ENCODE measurements around the gene PCDH7.

The PCDH7 gene

GRCh38 chr4:30720021-30720660 lies at the start of gene PCDH7:
Gene PCDH7, plus strand, starts transcription at chr4:30720369. Its CDS starts 1,054 bp downstream, at chr4:30721423.
- no peak for DNase-seq (ENCODE audit: extremely low spot score, insufficient read length, low read depth)

GRCh38 chr4:30671926-30672448 lies 48.2 kb upstream of the PCDH7 start:
- DNase-seq (ENCODE audit: extremely low spot score, insufficient read length, low read depth) (no peak), FAIRE-seq (no peak)

More at GRCh38 chr4:30720021-30720660, at the start of gene PCDH7:
- no peak for FAIRE-seq

DNA sequence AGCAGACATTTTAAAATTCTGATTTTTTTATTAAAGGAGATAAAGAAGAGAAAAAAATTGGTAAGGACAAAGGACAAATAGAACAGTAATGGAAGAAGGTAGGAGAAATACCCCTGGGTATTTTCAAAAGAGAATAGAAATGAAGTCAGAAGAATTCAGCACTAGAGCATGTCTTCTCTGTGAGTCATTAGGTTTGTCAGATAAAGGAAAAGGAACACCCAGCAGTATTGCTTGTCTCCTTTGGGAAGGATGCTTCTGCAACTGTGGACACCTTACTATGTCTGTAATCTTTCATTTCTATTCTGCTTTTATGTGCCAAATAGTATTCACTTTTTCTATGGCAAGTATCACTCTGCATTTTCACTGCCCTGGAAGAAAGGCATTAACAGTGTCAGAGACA lies 24.0 kb upstream of the PCDH7 start:
- FAIRE-seq, result no peak
- no peak for DNase-seq (ENCODE audit: extremely low spot score, insufficient read length, low read depth)

GRCh38 chr4:30714408-30715031 lies 5.6 kb upstream of the PCDH7 start:
- FAIRE-seq (peak; percentile 18), DNase-seq (ENCODE audit: extremely low spot score, insufficient read length, low read depth) (no peak)

- DNase-seq (ENCODE audit: extremely low spot score, insufficient read length, low read depth) (no peak), FAIRE-seq (no peak)
Observed at GRCh38 chr4:30716158-30716557, 4.0 kb upstream of the PCDH7 start.

GRCh38 chr4:30716681-30717207 lies 3.4 kb upstream of the PCDH7 start:
- no peak for FAIRE-seq
- no peak for DNase-seq (ENCODE audit: extremely low spot score, insufficient read length, low read depth)

- FAIRE-seq (no peak), DNase-seq (ENCODE audit: extremely low spot score, insufficient read length, low read depth) (no peak)
Observed at GRCh38 chr4:30717208-30718020, 2.8 kb upstream of the PCDH7 start.

- FAIRE-seq (no peak), DNase-seq (ENCODE audit: extremely low spot score, insufficient read length, low read depth) (no peak)
Observed at GRCh38 chr4:30718021-30718542, 2.1 kb upstream of the PCDH7 start.

- FAIRE-seq (no peak), DNase-seq (ENCODE audit: extremely low spot score, insufficient read length, low read depth) (no peak)
Observed at GRCh38 chr4:30718641-30719453, 1.3 kb upstream of the PCDH7 start.

GRCh38 chr4:30719454-30720020 lies 632 bp upstream of the PCDH7 start:
- no peak for DNase-seq (ENCODE audit: extremely low spot score, insufficient read length, low read depth)

GRCh38 chr4:30720661-30721184 lies 554 bp downstream of the PCDH7 start:
- no peak for FAIRE-seq
- no peak for DNase-seq (ENCODE audit: extremely low spot score, insufficient read length, low read depth)

More at GRCh38 chr4:30719454-30720020, 632 bp upstream of the PCDH7 start:
- FAIRE-seq, result no peak

DNA sequence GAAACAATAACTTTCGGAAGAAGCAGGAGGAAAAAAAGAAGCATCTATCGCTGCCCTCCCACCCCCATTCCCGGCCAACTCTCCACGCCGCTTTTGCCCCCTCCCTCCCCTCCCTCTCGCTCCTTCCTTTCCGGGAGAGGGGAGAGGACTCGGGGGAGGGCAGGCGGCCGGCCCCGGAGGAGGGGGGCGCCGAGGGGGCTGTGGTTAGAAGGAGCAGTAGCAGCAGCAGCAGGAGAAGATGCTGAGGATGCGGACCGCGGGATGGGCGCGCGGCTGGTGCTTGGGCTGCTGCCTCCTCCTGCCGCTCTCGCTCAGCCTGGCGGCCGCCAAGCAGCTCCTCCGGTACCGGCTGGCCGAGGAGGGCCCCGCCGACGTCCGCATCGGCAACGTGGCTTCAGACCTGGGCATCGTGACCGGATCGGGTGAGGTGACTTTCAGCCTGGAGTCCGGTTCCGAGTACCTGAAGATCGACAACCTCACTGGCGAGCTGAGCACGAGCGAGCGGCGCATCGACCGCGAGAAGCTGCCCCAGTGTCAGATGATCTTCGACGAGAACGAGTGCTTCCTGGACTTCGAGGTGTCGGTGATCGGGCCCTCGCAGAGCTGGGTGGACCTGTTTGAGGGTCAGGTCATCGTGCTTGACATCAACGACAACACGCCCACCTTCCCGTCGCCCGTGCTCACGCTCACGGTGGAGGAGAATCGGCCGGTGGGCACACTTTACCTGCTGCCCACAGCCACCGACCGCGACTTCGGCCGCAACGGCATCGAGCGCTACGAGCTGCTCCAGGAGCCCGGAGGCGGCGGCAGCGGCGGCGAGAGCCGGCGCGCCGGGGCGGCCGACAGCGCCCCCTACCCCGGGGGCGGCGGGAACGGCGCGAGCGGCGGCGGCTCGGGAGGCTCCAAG lies 1.3 kb downstream of the PCDH7 start:
- DNase-seq (ENCODE audit: extremely low spot score, insufficient read length, low read depth) (no peak), FAIRE-seq (no peak)

- FAIRE-seq, result no peak
- no peak for DNase-seq (ENCODE audit: extremely low spot score, insufficient read length, low read depth)
Observed at GRCh38 chr4:30722092-30722358, 1.9 kb downstream of the PCDH7 start.

GRCh38 chr4:30722359-30723200 lies 2.4 kb downstream of the PCDH7 start:
- FAIRE-seq (no peak), DNase-seq (ENCODE audit: extremely low spot score, insufficient read length, low read depth) (no peak)

GRCh38 chr4:30723201-30723955 lies 3.2 kb downstream of the PCDH7 start:
- FAIRE-seq, result no peak
- DNase-seq (ENCODE audit: extremely low spot score, insufficient read length, low read depth), result no peak

DNA sequence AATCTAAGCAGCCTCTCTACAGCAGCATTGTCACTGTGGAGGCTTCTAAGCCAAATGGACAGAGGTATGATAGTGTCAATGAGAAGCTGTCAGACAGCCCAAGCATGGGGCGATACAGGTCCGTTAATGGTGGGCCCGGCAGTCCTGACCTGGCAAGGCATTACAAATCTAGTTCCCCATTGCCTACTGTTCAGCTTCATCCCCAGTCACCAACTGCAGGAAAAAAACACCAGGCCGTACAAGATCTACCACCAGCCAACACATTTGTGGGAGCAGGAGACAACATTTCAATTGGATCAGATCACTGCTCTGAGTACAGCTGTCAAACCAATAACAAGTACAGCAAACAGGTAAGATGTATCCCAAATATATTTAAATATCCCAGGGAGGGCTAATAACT lies 4.1 kb downstream of the PCDH7 start:
- FAIRE-seq (no peak), DNase-seq (ENCODE audit: extremely low spot score, insufficient read length, low read depth) (no peak)

DNA sequence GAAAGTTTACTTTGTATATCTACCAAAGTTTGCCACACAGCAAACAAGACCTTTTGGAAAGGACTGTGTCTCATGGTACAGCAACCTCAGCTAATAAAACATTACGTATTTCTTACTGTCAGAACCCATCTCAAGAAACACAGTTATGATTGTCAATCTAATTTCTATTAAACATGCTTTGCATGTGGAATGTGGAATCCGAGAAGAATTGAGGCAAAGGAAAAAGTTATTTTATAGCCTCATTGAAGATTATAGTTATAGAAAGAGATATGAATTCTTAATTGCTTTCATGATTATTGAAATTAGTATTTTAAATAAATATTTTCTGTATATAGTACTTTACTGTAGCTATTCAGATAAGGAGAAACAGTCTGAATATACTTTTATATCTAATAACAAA lies 5.4 kb downstream of the PCDH7 start:
- FAIRE-seq (no peak), DNase-seq (ENCODE audit: extremely low spot score, insufficient read length, low read depth) (no peak)

Data from GM18507 (cell line).